HG03460 (cell line): ENCODE measurements around the gene ZNF563.

ENCODE experiments used
- ATAC-seq: cut with Tn5 transposase; IDR thresholded peaks from one replicate; pipeline ENCODE4 v1.9.1; 2021; ENCODE audit not compliant: unreplicated experiment

Gene ZNF563

DNA sequence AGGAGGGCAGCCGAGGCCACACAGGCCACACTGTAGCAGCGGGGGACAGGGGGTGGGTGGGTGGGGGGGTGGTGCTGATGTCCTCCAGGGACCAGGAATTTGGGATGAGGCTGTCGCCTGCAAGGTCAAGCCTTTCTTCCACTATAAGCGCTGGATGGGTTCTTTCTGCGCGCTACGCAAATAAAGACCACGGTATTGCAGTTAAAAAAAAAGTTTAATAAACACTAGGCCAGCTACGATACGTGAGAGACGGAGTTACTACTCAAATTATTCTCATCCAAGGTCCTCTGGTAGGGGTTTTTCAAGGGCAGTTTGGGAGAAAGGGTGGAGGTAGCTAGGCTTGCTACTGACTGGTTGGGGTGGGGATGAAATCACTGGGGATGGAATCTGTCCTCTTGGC lies 38.2 kb downstream of the ZNF563 start:
- ATAC-seq, result no peak

DNA sequence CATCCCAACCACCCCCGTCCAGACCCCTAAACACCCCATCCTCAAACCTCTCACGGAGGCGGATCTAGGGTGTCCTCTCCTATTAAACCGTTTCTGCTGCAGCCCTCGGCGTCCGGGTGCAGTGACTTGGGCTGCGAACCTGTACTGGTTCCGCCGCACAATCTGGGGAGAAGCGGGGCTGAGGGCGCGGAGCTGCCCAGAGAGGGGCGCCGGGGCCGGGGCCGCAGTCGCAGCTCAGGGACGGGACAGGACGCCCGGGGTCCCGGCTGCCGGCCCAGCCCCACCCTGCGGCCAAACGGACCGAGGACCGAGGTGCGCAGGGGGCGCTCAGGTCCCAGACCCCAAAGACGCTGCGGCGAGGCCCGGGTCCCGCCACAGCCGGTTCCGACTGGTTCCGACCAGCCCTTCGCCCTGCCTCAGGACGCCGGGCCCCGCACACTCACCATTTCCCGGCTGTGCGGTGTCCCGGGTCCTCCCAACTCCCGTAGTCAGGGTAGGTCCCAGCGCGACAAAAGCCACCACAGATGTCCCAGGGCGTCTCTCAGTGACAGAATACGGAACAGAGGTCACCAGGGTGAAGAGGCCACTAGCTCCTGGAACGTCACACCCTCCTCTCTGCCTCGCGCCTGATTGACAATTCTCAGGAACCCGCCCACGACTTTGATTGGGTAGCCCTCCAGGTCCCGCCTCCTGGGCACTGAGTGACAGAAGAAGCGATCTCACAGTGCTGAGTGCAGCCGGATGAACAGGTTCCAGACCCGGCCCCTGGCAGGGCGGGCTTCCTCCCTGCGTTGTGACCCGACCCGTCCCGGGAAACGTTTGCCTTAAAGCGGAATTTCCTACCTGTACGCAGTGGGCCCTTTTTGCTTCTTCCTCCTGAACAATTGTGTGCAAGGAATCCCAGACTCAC lies 38.9 kb downstream of the ZNF563 start, which contains the start of gene ZNF44:
TSS of gene ZNF44 (minus strand) at position 635 of the 910 bp plus-strand sequence. CDS start at position 446, 189 bp downstream.
- peak; percentile 86 for ATAC-seq

DNA sequence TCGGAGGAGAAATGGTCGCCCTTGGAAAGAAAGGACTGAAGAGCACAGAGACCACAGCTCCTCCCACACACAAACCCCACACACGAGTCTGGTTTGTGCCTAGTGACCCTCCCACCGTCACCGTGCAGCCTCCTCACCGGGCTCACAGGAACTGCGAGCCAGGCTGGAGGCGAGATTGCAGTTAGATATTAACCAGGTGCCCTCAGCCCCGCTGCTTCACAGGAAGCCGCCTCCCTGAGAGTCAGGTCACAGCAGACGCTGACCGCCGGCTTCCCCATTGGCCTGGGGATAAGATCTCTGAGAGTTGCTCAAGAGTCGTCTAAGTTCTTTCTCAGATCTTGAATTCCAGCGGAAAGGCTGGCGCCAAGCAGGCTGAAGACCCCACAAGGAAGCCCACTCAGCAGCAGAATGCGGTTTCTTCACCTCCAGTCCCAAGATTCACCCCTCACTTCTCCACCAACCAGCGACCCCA lies 39.6 kb downstream of the ZNF563 start:
- ATAC-seq, result peak; percentile 48

DNA sequence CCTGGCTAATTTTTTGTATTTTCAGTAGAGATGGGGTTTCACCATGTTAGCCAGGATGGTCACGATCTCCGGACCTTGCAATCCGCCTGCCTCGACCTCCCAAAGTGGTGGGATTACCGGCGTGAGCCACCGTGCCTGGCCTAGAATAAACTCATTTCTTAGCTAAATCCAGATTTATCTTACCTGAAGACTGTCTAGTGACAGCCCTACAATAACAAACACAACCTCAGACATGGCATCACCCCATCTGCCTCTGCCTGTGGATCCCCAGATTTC lies 43.7 kb downstream of the ZNF563 start:
- no peak for ATAC-seq

DNA sequence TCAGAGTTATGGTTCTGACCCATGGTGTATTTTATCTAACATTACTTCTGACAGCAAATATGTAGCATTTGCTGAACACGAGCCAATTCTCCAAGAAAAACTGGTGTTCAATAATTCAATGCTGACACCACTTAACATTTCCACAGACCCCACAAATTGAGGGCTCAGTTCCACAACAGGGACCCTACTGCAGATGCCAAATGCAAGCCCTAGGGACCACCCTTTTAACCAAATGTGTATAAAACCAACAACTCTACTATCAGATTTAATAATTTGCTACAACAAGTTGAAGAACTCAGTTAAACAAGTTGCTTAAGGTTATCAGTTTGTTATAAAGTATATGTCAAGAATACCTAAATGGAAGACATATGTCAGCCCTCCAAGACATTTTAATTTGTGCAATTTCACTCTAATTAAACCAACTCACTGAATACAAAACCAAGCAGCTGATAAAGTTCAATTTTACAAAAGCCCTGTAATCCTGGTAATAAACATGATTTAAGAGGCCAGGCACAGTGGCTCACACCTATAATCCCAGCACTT lies 45.4 kb downstream of the ZNF563 start:
- ATAC-seq, result no peak

DNA sequence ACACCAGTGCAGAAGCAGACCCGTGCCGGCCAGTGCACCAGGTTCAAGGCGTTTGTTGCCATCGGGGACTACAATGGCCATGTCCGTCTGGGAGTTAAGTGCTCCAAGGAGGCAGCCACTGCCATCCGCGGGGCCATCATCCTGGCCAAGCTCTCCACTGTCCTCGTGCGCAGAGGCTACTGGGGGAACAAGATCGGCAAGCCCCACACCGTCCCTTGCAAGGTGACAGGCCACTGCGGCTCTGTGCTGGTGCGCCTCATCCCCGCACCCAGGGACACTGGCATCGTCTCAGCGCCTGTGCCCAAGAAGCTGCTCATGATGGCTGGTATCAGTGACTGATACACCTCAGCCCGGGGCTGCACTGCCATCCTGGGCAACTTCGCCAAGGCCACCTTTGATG lies 48.8 kb downstream of the ZNF563 start:
- no peak for ATAC-seq

DNA sequence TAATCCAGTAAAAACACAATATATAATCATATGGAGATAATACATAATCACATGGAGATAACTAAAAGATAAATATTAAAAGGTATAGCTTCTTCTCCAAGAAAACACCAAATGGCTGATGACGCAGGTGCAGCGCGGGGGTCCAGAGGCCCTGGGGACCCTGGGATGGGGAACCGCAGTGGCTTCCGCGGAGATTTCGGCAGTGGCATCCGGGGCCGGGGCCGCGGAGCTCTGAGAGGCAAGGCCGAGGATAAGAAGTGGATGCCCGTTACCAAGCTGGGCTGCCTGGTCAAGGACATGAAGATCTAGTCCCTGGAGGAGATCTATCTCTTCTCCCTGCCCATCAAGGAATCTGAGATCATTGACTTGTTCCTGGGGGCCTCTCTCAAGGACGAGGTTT lies 49.2 kb downstream of the ZNF563 start:
- ATAC-seq, result no peak

DNA sequence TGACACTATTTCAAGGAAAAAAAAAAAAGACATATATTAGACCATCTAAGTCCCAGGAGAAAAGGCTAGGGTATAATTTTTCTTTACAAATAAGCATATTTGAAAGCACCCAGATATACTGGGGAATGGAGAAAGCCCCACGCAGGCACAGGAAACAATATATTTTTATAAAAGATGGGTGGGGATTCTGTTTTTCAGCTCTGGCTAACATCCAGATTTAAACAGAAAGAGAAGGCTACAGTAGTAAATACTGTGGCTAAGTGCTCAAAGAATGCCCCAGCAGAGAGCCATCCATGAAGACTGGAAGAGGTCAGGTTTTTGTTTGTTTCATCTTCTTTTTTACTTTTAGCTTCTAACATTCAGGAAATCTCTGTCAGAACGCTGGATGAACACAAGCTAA lies 54.7 kb downstream of the ZNF563 start:
- no peak for ATAC-seq

DNA sequence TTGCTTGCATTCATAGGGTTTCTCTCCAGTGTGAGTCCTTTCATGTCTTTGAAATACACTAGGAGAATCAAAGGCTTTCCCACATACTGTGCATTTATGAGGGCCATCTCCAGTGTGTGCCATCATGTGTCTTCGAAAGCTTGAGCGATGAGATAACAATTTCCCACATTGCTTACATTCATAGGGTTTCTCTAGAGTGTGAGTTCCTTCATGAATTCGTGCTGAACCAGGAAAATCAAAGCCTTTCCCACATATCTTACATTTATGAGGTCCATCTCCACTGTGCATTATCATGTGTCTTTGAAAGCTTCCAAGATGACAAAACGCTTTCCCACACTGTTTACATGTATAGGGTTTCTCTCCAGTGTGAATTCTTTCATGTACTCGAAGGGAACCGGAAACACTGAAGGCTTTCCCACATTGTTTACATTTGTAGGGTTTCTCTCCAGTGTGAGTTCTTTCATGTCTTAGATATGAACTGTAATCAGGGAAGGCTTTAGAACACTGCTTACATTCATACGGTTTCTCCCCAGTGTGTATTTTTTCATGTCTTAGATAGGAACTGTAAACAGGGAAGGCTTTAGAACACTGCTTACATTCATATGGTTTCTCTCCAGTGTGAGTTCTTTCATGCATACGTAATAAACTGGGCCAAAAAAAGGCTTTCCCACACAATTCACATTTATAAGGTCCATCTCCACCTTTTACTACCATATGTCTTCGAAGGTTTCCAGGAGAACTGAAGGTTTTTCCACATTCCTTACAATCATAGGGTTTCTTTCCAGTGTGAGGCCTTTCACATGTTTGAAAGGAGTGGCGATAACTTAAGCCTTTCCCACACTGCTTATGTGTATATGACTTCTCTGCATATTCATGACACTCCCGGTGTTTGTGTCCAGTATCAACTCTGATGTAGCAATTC lies 60.2 kb downstream of the ZNF563 start:
- no peak for ATAC-seq

DNA sequence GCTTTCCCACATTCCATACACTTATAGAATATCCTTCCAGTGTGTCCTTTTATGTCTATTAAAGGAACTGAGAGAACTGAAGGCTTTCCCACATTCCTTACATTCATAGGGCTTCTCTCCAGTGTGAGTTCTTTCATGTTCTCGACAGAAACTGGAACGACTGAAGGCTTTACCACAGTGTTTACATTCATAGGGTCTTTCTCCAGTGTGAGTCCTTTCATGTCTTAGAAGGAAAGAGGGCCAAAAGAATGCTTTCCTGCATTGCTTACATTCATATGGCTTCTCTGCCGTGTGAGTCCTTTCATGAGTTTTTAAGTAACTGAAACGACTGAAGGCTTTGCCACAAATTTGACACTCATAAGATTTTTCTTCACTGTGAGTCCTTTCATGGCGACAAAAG lies 61.0 kb downstream of the ZNF563 start:
- no peak for ATAC-seq

DNA sequence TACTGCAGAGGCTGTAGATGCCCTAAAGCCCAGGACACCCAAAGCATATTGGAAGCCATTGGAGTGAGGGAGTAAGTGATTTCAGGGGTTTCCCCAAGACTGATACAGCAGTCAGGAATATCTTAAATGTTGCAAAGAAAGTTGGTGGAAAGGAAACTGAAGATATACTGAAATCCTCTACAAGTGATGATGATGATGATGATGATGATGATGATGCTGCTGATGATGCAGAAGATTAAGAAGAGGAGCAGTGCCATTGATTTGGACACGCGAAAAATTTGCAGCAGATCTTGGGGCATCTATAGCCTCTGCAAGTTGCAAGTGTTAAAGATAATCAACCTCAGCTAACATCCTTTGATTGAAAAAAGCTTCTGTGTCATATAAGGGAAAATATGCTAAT lies 62.6 kb downstream of the ZNF563 start:
- ATAC-seq, result no peak
